ENCODE measurements around the gene AGO3. TPM values are rescaled to one million over a fixed set of nuclear protein-coding genes. Genes with fewer than 3 reads are reported as not detected.

The AGO3 gene
- total RNA-seq, 4 donors from 2014 or later, result 12.7 to 21.4 (median 18.1) TPM

- H3K27ac ChIP-seq, result no peak overlapping the region
- no peaks in the 10 kb centered on the region for H3K9me3 ChIP-seq
- peaks cover 13% of the 10 kb centered on the region for H3K4me1 ChIP-seq
- no peak overlapping the region for H3K4me3 ChIP-seq
- no peaks in the 10 kb centered on the region for H3K36me3 ChIP-seq
- no peak for TF ChIP-seq CTCF (IDR thresholded peaks at IDR 0.05)
- TF ChIP-seq POLR2AphosphoS5 (IDR thresholded peaks at IDR 0.05), result no peak
- TF ChIP-seq POLR2A (IDR thresholded peaks at IDR 0.05), result no peak
- no peak for TF ChIP-seq EP300 (IDR thresholded peaks at IDR 0.05)
- no peak for DNase-seq (ENCODE audit: low spot score in 2 of 2)
- no peaks in the 10 kb centered on the region for H3K27me3 ChIP-seq
- WGBS, result 67% methylated on average over 3 of the region's 3 CpGs
These were observed 151.1 kb downstream of the AGO3 start for GRCh38 chr1:36081926-36082485.

GRCh38 chr1:36083219-36083618, 152.3 kb downstream of the AGO3 start:
- H3K4me1 ChIP-seq, result peaks cover 17% of the 10 kb centered on the region
- H3K36me3 ChIP-seq, result no peaks in the 10 kb centered on the region
- H3K27ac ChIP-seq, result no peak overlapping the region
- DNase-seq (ENCODE audit: low spot score in 2 of 2), result no peak
- WGBS, result 91% methylated on average over 13 of the region's 13 CpGs
- no peak overlapping the region for H3K4me3 ChIP-seq
- no peaks in the 10 kb centered on the region for H3K9me3 ChIP-seq
- TF ChIP-seq POLR2A (IDR thresholded peaks at IDR 0.05) (no peak), POLR2AphosphoS5 (IDR thresholded peaks at IDR 0.05) (no peak), CTCF (IDR thresholded peaks at IDR 0.05) (no peak), EP300 (IDR thresholded peaks at IDR 0.05) (no peak)
- no peaks in the 10 kb centered on the region for H3K27me3 ChIP-seq

- DNase-seq (ENCODE audit: low spot score in 2 of 2), result peak; percentile 66 to 79
- no peak within 1 kb of the TSS for H3K27ac ChIP-seq
- peaks cover 21% of the 10 kb centered on the region for H3K4me1 ChIP-seq
- H3K9me3 ChIP-seq, result no peaks in the 10 kb centered on the region
- 16% methylated on average over 55 of the region's 59 CpGs for WGBS
- TF ChIP-seq POLR2AphosphoS5 (IDR thresholded peaks at IDR 0.05) (no peak), POLR2A (IDR thresholded peaks at IDR 0.05) (no peak), EP300 (IDR thresholded peaks at IDR 0.05) (no peak), CTCF (IDR thresholded peaks at IDR 0.05) (no peak)
- H3K4me3 ChIP-seq, result peak within 1 kb of the TSS; percentile 59
- no peaks in the 10 kb centered on the region for H3K36me3 ChIP-seq
- H3K27me3 ChIP-seq, result no peaks in the 10 kb centered on the region
These were observed 153.0 kb downstream of the AGO3 start, which contains the start of gene TEKT2 for GRCh38 chr1:36083635-36084496. Gene TEKT2 (plus strand): TSS chr1:36084094. CDS start chr1:36084922, 828 bp downstream.

GRCh38 chr1:36084497-36085115, 153.7 kb downstream of the AGO3 start:
- no peak for DNase-seq (ENCODE audit: low spot score in 2 of 2)
- H3K9me3 ChIP-seq, result no peaks in the 10 kb centered on the region
- H3K27me3 ChIP-seq, result no peaks in the 10 kb centered on the region
- no peaks in the 10 kb centered on the region for H3K36me3 ChIP-seq
- H3K4me1 ChIP-seq, result peaks cover 25% of the 10 kb centered on the region
- H3K27ac ChIP-seq, result no peak overlapping the region
- TF ChIP-seq CTCF (IDR thresholded peaks at IDR 0.05), result no peak
- no peak for TF ChIP-seq EP300 (IDR thresholded peaks at IDR 0.05)
- no peak for TF ChIP-seq POLR2A (IDR thresholded peaks at IDR 0.05)
- TF ChIP-seq POLR2AphosphoS5 (IDR thresholded peaks at IDR 0.05), result no peak
- WGBS, result 59% methylated on average over 19 of the region's 19 CpGs
- peak overlapping the region; percentile 59 for H3K4me3 ChIP-seq

- DNase-seq (ENCODE audit: low spot score in 2 of 2), result no peak
- WGBS, result 78% methylated on average over 9 of the region's 9 CpGs
- H3K27me3 ChIP-seq, result no peaks in the 10 kb centered on the region
- no peaks in the 10 kb centered on the region for H3K36me3 ChIP-seq
- no peak overlapping the region for H3K27ac ChIP-seq
- no peaks in the 10 kb centered on the region for H3K9me3 ChIP-seq
- TF ChIP-seq CTCF (IDR thresholded peaks at IDR 0.05), result no peak
- no peak for TF ChIP-seq POLR2A (IDR thresholded peaks at IDR 0.05)
- no peak for TF ChIP-seq POLR2AphosphoS5 (IDR thresholded peaks at IDR 0.05)
- TF ChIP-seq EP300 (IDR thresholded peaks at IDR 0.05), result no peak
- peaks cover 31% of the 10 kb centered on the region for H3K4me1 ChIP-seq
- no peak overlapping the region for H3K4me3 ChIP-seq
These were observed 154.2 kb downstream of the AGO3 start for GRCh38 chr1:36085126-36085525.

Measured in suprapubic skin (tissue), 4 donors.